Measurements from ENCODE around the gene NOTO.

NOTO gene

GRCh38 chr2:73250872-73251846 lies 48.8 kb downstream of the NOTO start:
- WGBS (ENCODE audit: extremely low coverage, insufficient coverage, low lambda C conversion rate) = no CpG with 5 or more reads among the region's 17 CpGs
- no peaks in the 10 kb centered on the region for H3K4me1 ChIP-seq (ENCODE audit: control insufficient read depth, low read depth, low read length)
- no peak overlapping the region for H3K4me2 ChIP-seq (ENCODE audit: low read length)

GRCh38 chr2:73252238-73253027 lies 50.1 kb downstream of the NOTO start:
- Histone ChIP-seq H3K9ac (ENCODE audit: low read length) (no peak overlapping the region), H3K4me1 (ENCODE audit: control insufficient read depth, low read depth, low read length) (no peaks in the 10 kb centered on the region), H3K79me1 (ENCODE audit: low read length) (no peaks in the 10 kb centered on the region), H2BK5ac (ENCODE audit: low read length) (no peak overlapping the region), H3K27me3 (ENCODE audit: insufficient read depth, low read length, poor library complexity) (no peaks in the 10 kb centered on the region), H3K18ac (ENCODE audit: low read length) (no peak overlapping the region), H3K4me3 (ENCODE audit: low read length) (no peak overlapping the region), H3K27ac (ENCODE audit: low read depth, low read length) (no peak overlapping the region), H3K23ac (ENCODE audit: low read length) (no peak overlapping the region), H3K4me2 (ENCODE audit: low read length) (no peak overlapping the region), H4K8ac (ENCODE audit: low read depth, low read length) (no peak overlapping the region), H2AK5ac (ENCODE audit: low read length) (no peak overlapping the region), H3K79me2 (ENCODE audit: control insufficient read depth, insufficient read depth, low read length) (no peaks in the 10 kb centered on the region), H2BK120ac (ENCODE audit: low read depth, low read length) (no peak overlapping the region), H3K4ac (ENCODE audit: low read depth, low read length) (no peak overlapping the region), H2BK15ac (replicated peaks; ENCODE audit: low read depth) (no peak overlapping the region), H3K56ac (ENCODE audit: low read length) (no peak overlapping the region), H3K36me3 (ENCODE audit: control insufficient read depth, insufficient read depth, low read length) (peaks cover 35% of the 10 kb centered on the region), H4K5ac (ENCODE audit: low read length) (no peak overlapping the region)
- DNase-seq = no peak
- no CpG with 5 or more reads among the region's 17 CpGs for WGBS (ENCODE audit: extremely low coverage, insufficient coverage, low lambda C conversion rate)

More at GRCh38 chr2:73250872-73251846, 48.8 kb downstream of the NOTO start:
- H3K79me2 ChIP-seq (ENCODE audit: control insufficient read depth, insufficient read depth, low read length) = no peaks in the 10 kb centered on the region
- no peak overlapping the region for H4K8ac ChIP-seq (ENCODE audit: low read depth, low read length)
- H3K4ac ChIP-seq (ENCODE audit: low read depth, low read length) = no peak overlapping the region
- peaks cover 2% of the 10 kb centered on the region for H3K79me1 ChIP-seq (ENCODE audit: low read length)
- H3K27me3 ChIP-seq (ENCODE audit: insufficient read depth, low read length, poor library complexity) = no peaks in the 10 kb centered on the region
- no peak overlapping the region for H2BK15ac ChIP-seq (replicated peaks; ENCODE audit: low read depth)
- H2BK120ac ChIP-seq (ENCODE audit: low read depth, low read length) = no peak overlapping the region
- H3K56ac ChIP-seq (ENCODE audit: low read length) = no peak overlapping the region
- H3K18ac ChIP-seq (ENCODE audit: low read length) = no peak overlapping the region
- DNase-seq = no peak
- H3K27ac ChIP-seq (ENCODE audit: low read depth, low read length) = no peak overlapping the region
- H2BK5ac ChIP-seq (ENCODE audit: low read length) = no peak overlapping the region
- H3K9ac ChIP-seq (ENCODE audit: low read length) = no peak overlapping the region
- peaks cover 39% of the 10 kb centered on the region for H3K36me3 ChIP-seq (ENCODE audit: control insufficient read depth, insufficient read depth, low read length)
- H2AK5ac ChIP-seq (ENCODE audit: low read length) = no peak overlapping the region
- H4K5ac ChIP-seq (ENCODE audit: low read length) = no peak overlapping the region
- H3K4me3 ChIP-seq (ENCODE audit: low read length) = no peak overlapping the region
- H3K23ac ChIP-seq (ENCODE audit: low read length) = no peak overlapping the region

GRCh38 chr2:73253400-73253799 lies 51.0 kb downstream of the NOTO start:
- Histone ChIP-seq H3K4me2 (ENCODE audit: low read length) (no peak overlapping the region), H3K79me2 (ENCODE audit: control insufficient read depth, insufficient read depth, low read length) (no peaks in the 10 kb centered on the region), H3K27me3 (ENCODE audit: insufficient read depth, low read length, poor library complexity) (no peaks in the 10 kb centered on the region), H3K4me3 (ENCODE audit: low read length) (no peak overlapping the region), H4K8ac (ENCODE audit: low read depth, low read length) (no peak overlapping the region), H3K18ac (ENCODE audit: low read length) (no peak overlapping the region), H2BK120ac (ENCODE audit: low read depth, low read length) (no peak overlapping the region), H3K4ac (ENCODE audit: low read depth, low read length) (no peak overlapping the region), H3K4me1 (ENCODE audit: control insufficient read depth, low read depth, low read length) (no peaks in the 10 kb centered on the region), H3K79me1 (ENCODE audit: low read length) (no peaks in the 10 kb centered on the region), H3K23ac (ENCODE audit: low read length) (no peak overlapping the region), H3K27ac (ENCODE audit: low read depth, low read length) (no peak overlapping the region), H2BK5ac (ENCODE audit: low read length) (no peak overlapping the region), H2AK5ac (ENCODE audit: low read length) (no peak overlapping the region), H3K36me3 (ENCODE audit: control insufficient read depth, insufficient read depth, low read length) (peaks cover 30% of the 10 kb centered on the region), H3K9ac (ENCODE audit: low read length) (no peak overlapping the region), H4K5ac (ENCODE audit: low read length) (no peak overlapping the region), H3K56ac (ENCODE audit: low read length) (no peak overlapping the region), H2BK15ac (replicated peaks; ENCODE audit: low read depth) (no peak overlapping the region)
- WGBS (ENCODE audit: extremely low coverage, insufficient coverage, low lambda C conversion rate) = no CpG with 5 or more reads among the region's 2 CpGs
- DNase-seq = no peak

- Histone ChIP-seq H3K36me3 (ENCODE audit: control insufficient read depth, insufficient read depth, low read length) (peaks cover 27% of the 10 kb centered on the region), H2BK15ac (replicated peaks; ENCODE audit: low read depth) (no peak overlapping the region), H3K4ac (ENCODE audit: low read depth, low read length) (no peak overlapping the region), H4K5ac (ENCODE audit: low read length) (no peak overlapping the region), H3K9ac (ENCODE audit: low read length) (no peak overlapping the region), H3K4me1 (ENCODE audit: control insufficient read depth, low read depth, low read length) (no peaks in the 10 kb centered on the region), H3K18ac (ENCODE audit: low read length) (no peak overlapping the region), H3K27me3 (ENCODE audit: insufficient read depth, low read length, poor library complexity) (no peaks in the 10 kb centered on the region), H4K8ac (ENCODE audit: low read depth, low read length) (no peak overlapping the region), H2BK120ac (ENCODE audit: low read depth, low read length) (no peak overlapping the region), H3K56ac (ENCODE audit: low read length) (no peak overlapping the region), H3K79me2 (ENCODE audit: control insufficient read depth, insufficient read depth, low read length) (no peaks in the 10 kb centered on the region), H2BK5ac (ENCODE audit: low read length) (no peak overlapping the region), H3K4me3 (ENCODE audit: low read length) (no peak overlapping the region), H3K4me2 (ENCODE audit: low read length) (no peak overlapping the region), H2AK5ac (ENCODE audit: low read length) (no peak overlapping the region), H3K79me1 (ENCODE audit: low read length) (no peaks in the 10 kb centered on the region), H3K23ac (ENCODE audit: low read length) (no peak overlapping the region), H3K27ac (ENCODE audit: low read depth, low read length) (no peak overlapping the region)
- WGBS (ENCODE audit: extremely low coverage, insufficient coverage, low lambda C conversion rate) = no CpG with 5 or more reads among the region's 3 CpGs
- DNase-seq = no peak
Measured at GRCh38 chr2:73253901-73254300, 51.5 kb downstream of the NOTO start.

GRCh38 chr2:73254343-73255006 lies 52.1 kb downstream of the NOTO start:
- no peak overlapping the region for H3K4ac ChIP-seq (ENCODE audit: low read depth, low read length)
- no CpG with 5 or more reads among the region's 7 CpGs for WGBS (ENCODE audit: extremely low coverage, insufficient coverage, low lambda C conversion rate)
- H3K27ac ChIP-seq (ENCODE audit: low read depth, low read length) = no peak overlapping the region
- no peaks in the 10 kb centered on the region for H3K4me1 ChIP-seq (ENCODE audit: control insufficient read depth, low read depth, low read length)
- H3K36me3 ChIP-seq (ENCODE audit: control insufficient read depth, insufficient read depth, low read length) = peaks cover 26% of the 10 kb centered on the region
- H3K4me2 ChIP-seq (ENCODE audit: low read length) = no peak overlapping the region
- H2BK15ac ChIP-seq (replicated peaks; ENCODE audit: low read depth) = no peak overlapping the region
- H3K23ac ChIP-seq (ENCODE audit: low read length) = no peak overlapping the region
- no peak overlapping the region for H4K5ac ChIP-seq (ENCODE audit: low read length)
- no peak overlapping the region for H2BK120ac ChIP-seq (ENCODE audit: low read depth, low read length)
- H2BK5ac ChIP-seq (ENCODE audit: low read length) = no peak overlapping the region
- no peak overlapping the region for H3K18ac ChIP-seq (ENCODE audit: low read length)
- H4K8ac ChIP-seq (ENCODE audit: low read depth, low read length) = no peak overlapping the region
- no peaks in the 10 kb centered on the region for H3K27me3 ChIP-seq (ENCODE audit: insufficient read depth, low read length, poor library complexity)
- H3K79me1 ChIP-seq (ENCODE audit: low read length) = no peaks in the 10 kb centered on the region
- no peak overlapping the region for H2AK5ac ChIP-seq (ENCODE audit: low read length)
- DNase-seq = no peak
- no peaks in the 10 kb centered on the region for H3K79me2 ChIP-seq (ENCODE audit: control insufficient read depth, insufficient read depth, low read length)
- no peak overlapping the region for H3K4me3 ChIP-seq (ENCODE audit: low read length)
- no peak overlapping the region for H3K9ac ChIP-seq (ENCODE audit: low read length)
- no peak overlapping the region for H3K56ac ChIP-seq (ENCODE audit: low read length)
